ENCODE measurements around the gene OR1E1. TPM values are rescaled to one million over a fixed set of nuclear protein-coding genes. Genes with fewer than 3 reads are reported as not detected.

Gene OR1E1
- not detected in 2 replicates for total RNA-seq

GRCh38 chr17:3398310-3398709, at the start of gene OR1E1:
Gene OR1E1 (minus strand): TSS chr17:3398410. CDS start chr17:3398410, 0 bp downstream.

GRCh38 chr17:3433741-3434140, 35.5 kb upstream of the OR1E1 start, which contains the start of gene OR1E2:
Gene OR1E2 (minus strand): TSS chr17:3433841. CDS start chr17:3433841, 0 bp downstream.

GRCh38 chr17:3411070-3411469, 12.9 kb upstream of the OR1E1 start, which contains the start of gene OR3A3:
Gene OR3A3 (plus strand): TSS chr17:3411370.

GRCh38 chr17:3385869-3386816, 12.1 kb downstream of the OR1E1 start, which contains the start of gene OR3A2:
Gene OR3A2 (minus strand): TSS chr17:3386308.

Small RNAs within 50 kb of the gene (small RNA-seq; reads per million reads assigned to genes)
- not detected for gene OR1AC1P

Other genes with a start within 250 kb of the OR1E1 start
- not detected in 2 replicates for gene OR1A2, start 200.9 kb downstream of the OR1E1 start, total RNA-seq
- not detected in 2 replicates for gene OR1A1, start 190.7 kb downstream of the OR1E1 start, total RNA-seq
- gene OR3A1, start 100.0 kb downstream of the OR1E1 start, total RNA-seq = not detected in 2 replicates
- not detected in 2 replicates for gene OR3A2, start 12.1 kb downstream of the OR1E1 start, total RNA-seq
- not detected in 2 replicates for gene OR3A3, start 13.0 kb upstream of the OR1E1 start, total RNA-seq
- not detected in 2 replicates for gene OR1E2, start 35.4 kb upstream of the OR1E1 start, total RNA-seq
- 0.40 and 0.65 TPM in 2 replicates for gene SPATA22, start 73.4 kb upstream of the OR1E1 start, total RNA-seq
- gene ASPA, start 77.6 kb upstream of the OR1E1 start, total RNA-seq = under 0.01 TPM in 1 of 2 replicates, not detected in the other
- gene TRPV3, start 159.4 kb upstream of the OR1E1 start, total RNA-seq = under 0.01 TPM in 1 of 2 replicates, not detected in the other
- 0.80 and 1.4 TPM in 2 replicates for gene TRPV1, start 211.0 kb upstream of the OR1E1 start, total RNA-seq
- gene SHPK, start 237.8 kb upstream of the OR1E1 start, total RNA-seq = 12.2 and 19.2 TPM in 2 replicates
- 21.0 and 25.1 TPM in 2 replicates for gene CTNS, start 238.3 kb upstream of the OR1E1 start, total RNA-seq